Stomach (tissue), 9 donors: Measurements from ENCODE around the gene PCNX1. TPM values are rescaled to one million over a fixed set of nuclear protein-coding genes. Genes with fewer than 3 reads are reported as not detected.

Source experiments
- DNase-seq, 2 donors: peaks; one replicate each; pipeline versions ENCODE4 v3.0.0 to v3.0.0-alpha.2; 2013 to 2019
- H3K27ac ChIP-seq, 5 donors: fragments of 200-600 bp in 4 of 5; sonication (generic) in 4 of 5; one replicate each; pipeline ENCODE4 v1.5.1; 2013 to 2019; ENCODE audit warnings: mild to moderate bottlenecking in 1 of 5, moderate library complexity in 1 of 5
- H3K27me3 ChIP-seq, 3 donors: fragments of 200-600 bp; sonication (generic); one replicate each; pipeline ENCODE4 v1.5.1; 2017 to 2019; ENCODE audit warnings: mixed run types in 1 of 3
- H3K36me3 ChIP-seq, 4 donors: fragments of 200-600 bp; sonication (generic); 1 replicate in 3 of 4; 2 replicates in 1 of 4; pipeline ENCODE4 v1.5.1; 2016 to 2019
- H3K4me1 ChIP-seq, 4 donors: fragments of 200-600 bp; sonication (generic); one replicate each; pipeline ENCODE4 v1.5.1; 2016 to 2019
- H3K4me3 ChIP-seq, 4 donors: fragments of 200-600 bp; sonication (generic) in 3 of 4; one replicate each; pipeline ENCODE4 v1.5.1; 2016 to 2019; ENCODE audit warnings: mild to moderate bottlenecking in 1 of 4
- H3K9me3 ChIP-seq, 4 donors: fragments of 200-600 bp; sonication (generic); one replicate each; pipeline ENCODE4 v1.5.1; 2016 to 2019
- CTCF ChIP-seq, 7 experiments: fragments of 450-650 bp in 4 of 7; fragments of 200-600 bp in 3 of 7; sonication (generic) in 3 of 7; IDR thresholded peaks; one replicate each; pipeline ENCODE4 v1.5.1; 2016 to 2019; ENCODE audit warnings: antibody characterized with exemption in 7 of 7, control low read depth in 2 of 7, mild to moderate bottlenecking in 1 of 7
- EP300 ChIP-seq: sonication (generic); formaldehyde crosslinking; IDR thresholded peaks from one replicate; pipeline ENCODE4 v1.6.1; 2017; ENCODE audit warnings: antibody characterized with exemption
- POLR2A ChIP-seq, 4 donors: fragments of 450-650 bp; IDR thresholded peaks; one replicate each; pipeline ENCODE4 v1.6.1; 2016; ENCODE audit warnings: antibody characterized with exemption in 4 of 4, control low read depth in 2 of 4, mild to moderate bottlenecking in 1 of 4, moderate library complexity in 1 of 4
- POLR2AphosphoS5 ChIP-seq, 3 donors: sonication (generic); formaldehyde crosslinking; IDR thresholded peaks; one replicate each; pipeline ENCODE4 v1.6.1; 2016; ENCODE audit warnings: antibody characterized with exemption in 3 of 3
- WGBS, 5 donors: extraction: QIAGEN DNeasy Blood & Tissue Kit in 3 of 5; methylation state at CpG; one replicate each; pipeline versions ENCODE4 v1.1.5 to v1.1.7; 2013 to 2018; 5-methylcytosine and 5-hydroxymethylcytosine counted together
- intact Hi-C: fragments of 100-400 bp; cut with DNase I; formaldehyde crosslinking; loops from one replicate; pipeline ENCODE4 v1.15.1; 2023; ENCODE audit warnings: low total_unique reads
- polyA plus RNA-seq, 3 donors: library from polyadenylated mRNA; stranded (reverse); fragments of 200-250 nt; gene quantifications; one replicate each; pipeline ENCODE4 v1.2.3, GENCODE V29; 2013
- total RNA-seq, 5 donors: library from RNA; depleted of rRNA; stranded (reverse); fragments of >200 nt; gene quantifications; one replicate each; pipeline versions ENCODE4 v1.1.0 to v1.2.3, GENCODE V29; 2014 to 2016
- donor health status: healthy with polysubstance abuse.
- donor health status: Bipolar disorder and iron deficiency.
- donor health status: healthy.

The PCNX1 gene
- total and polyA plus RNA-seq, 8 donors = 2.3 to 198 (median 43.6) TPM

GRCh38 chr14:70955543-70956480 lies 48.6 kb downstream of the PCNX1 start:
- Histone ChIP-seq H3K4me1 (peaks cover 7 to 17% (median 16%) of the 10 kb centered on the region in 4 donors), H3K36me3 (peaks cover 0 to 14% (median 6%) of the 10 kb centered on the region in 4 donors), H3K9me3 (no peaks in the 10 kb centered on the region), H3K4me3 (no peak overlapping the region), H3K27ac (no peak overlapping the region), H3K27me3 (no peaks in the 10 kb centered on the region)
- DNase-seq = peak in 1 of 2 donors; percentile 55
- intact Hi-C loops = no loop called here
- no peak for TF ChIP-seq POLR2A (IDR thresholded peaks at IDR 0.05)
- TF ChIP-seq CTCF (IDR thresholded peaks at IDR 0.05) = peak in 4 of 7 experiments; percentile 9 to 27 (median 20)
- 82 to 85% (median 83%) methylated on average over 5 of the region's 5 CpGs for WGBS, 5 donors

GRCh38 chr14:70956511-70956910 lies 49.3 kb downstream of the PCNX1 start:
- Histone ChIP-seq H3K27ac (no peak overlapping the region), H3K4me1 (peaks cover 7 to 17% (median 16%) of the 10 kb centered on the region in 4 donors), H3K27me3 (no peaks in the 10 kb centered on the region), H3K9me3 (no peaks in the 10 kb centered on the region), H3K4me3 (no peak overlapping the region), H3K36me3 (peaks cover 0 to 8% (median 3%) of the 10 kb centered on the region in 4 donors)
- no peak for TF ChIP-seq POLR2AphosphoS5 (IDR thresholded peaks at IDR 0.05)
- TF ChIP-seq POLR2A (IDR thresholded peaks at IDR 0.05) = no peak
- TF ChIP-seq CTCF (IDR thresholded peaks at IDR 0.05) = no peak
- no peak for TF ChIP-seq EP300
- no peak for DNase-seq
- intact Hi-C loops = no loop called here
- WGBS, 5 donors = 72 to 88% (median 78%) methylated on average over 3 of the region's 3 CpGs

GRCh38 chr14:70957710-70958109 lies 50.5 kb downstream of the PCNX1 start:
- H3K27me3 ChIP-seq = no peaks in the 10 kb centered on the region
- no peak for DNase-seq
- H3K4me1 ChIP-seq = peaks cover 7 to 17% (median 16%) of the 10 kb centered on the region in 4 donors
- TF ChIP-seq POLR2A (IDR thresholded peaks at IDR 0.05) = no peak
- no peaks in the 10 kb centered on the region for H3K9me3 ChIP-seq
- intact Hi-C loops = no loop called here
- H3K36me3 ChIP-seq = peaks cover 0 to 13% (median 7%) of the 10 kb centered on the region in 4 donors
- H3K27ac ChIP-seq = no peak overlapping the region
- H3K4me3 ChIP-seq = no peak overlapping the region
- 90 to 99% (median 97%) methylated on average over 2 of the region's 2 CpGs for WGBS, 5 donors

GRCh38 chr14:70962935-70963334 lies 55.7 kb downstream of the PCNX1 start:
- H3K4me3 ChIP-seq = no peak overlapping the region
- H3K4me1 ChIP-seq = peaks cover 0 to 14% (median 7%) of the 10 kb centered on the region in 4 donors
- DNase-seq = no peak
- H3K27ac ChIP-seq = no peak overlapping the region
- 73 to 88% (median 82%) methylated on average over 2 of the region's 2 CpGs for WGBS, 5 donors
- no peak for TF ChIP-seq POLR2A (IDR thresholded peaks at IDR 0.05)
- TF ChIP-seq EP300 = no peak
- no peak for TF ChIP-seq CTCF (IDR thresholded peaks at IDR 0.05)
- H3K27me3 ChIP-seq = no peaks in the 10 kb centered on the region
- no peaks in the 10 kb centered on the region for H3K9me3 ChIP-seq
- H3K36me3 ChIP-seq = peaks cover 0 to 29% (median 15%) of the 10 kb centered on the region in 4 donors
- intact Hi-C loops = no loop called here

GRCh38 chr14:70964492-70964891 lies 57.2 kb downstream of the PCNX1 start:
- TF ChIP-seq POLR2A (IDR thresholded peaks at IDR 0.05) (no peak), CTCF (IDR thresholded peaks at IDR 0.05) (no peak), POLR2AphosphoS5 (IDR thresholded peaks at IDR 0.05) (no peak), EP300 (no peak)
- H3K4me3 ChIP-seq = no peak overlapping the region
- peaks cover 0 to 37% (median 23%) of the 10 kb centered on the region in 4 donors for H3K36me3 ChIP-seq
- peaks cover 0 to 15% (median 7%) of the 10 kb centered on the region in 4 donors for H3K4me1 ChIP-seq
- no peaks in the 10 kb centered on the region for H3K27me3 ChIP-seq
- intact Hi-C loops = no loop called here
- no peaks in the 10 kb centered on the region for H3K9me3 ChIP-seq
- 41 to 69% (median 50%) methylated on average over 3 of the region's 3 CpGs for WGBS, 5 donors
- no peak for DNase-seq
- no peak overlapping the region for H3K27ac ChIP-seq
